Nephron progenitor cell (in vitro differentiated cells): ENCODE results near the gene SPATA18.

Source experiments
- DNase-seq: peaks from one replicate; pipeline ENCODE4 v3.0.0; 2021
- H3K27ac Mint-ChIP-seq: 2 replicates; pipeline ENCODE4 v1.8.0; 2021; ENCODE audit warnings: mild to moderate bottlenecking, moderate library complexity, mixed read lengths
- H3K27me3 Mint-ChIP-seq: 2 replicates; pipeline ENCODE4 v1.8.0; 2021; ENCODE audit warnings: mild to moderate bottlenecking, low read depth, mixed read lengths; ENCODE audit not compliant: poor library complexity
- H3K36me3 Mint-ChIP-seq: 2 replicates; pipeline ENCODE4 v1.8.0; 2021; ENCODE audit warnings: low read depth, mixed read lengths
- H3K4me1 Mint-ChIP-seq: 2 replicates; pipeline ENCODE4 v1.8.0; 2021; ENCODE audit warnings: mixed read lengths
- H3K4me3 Mint-ChIP-seq: 2 replicates; pipeline ENCODE4 v1.8.0; 2021; ENCODE audit warnings: mild to moderate bottlenecking, moderate library complexity, mixed read lengths
- H3K9me3 Mint-ChIP-seq: 2 replicates; pipeline ENCODE4 v1.8.0; 2021; ENCODE audit warnings: mild to moderate bottlenecking, moderate library complexity, mixed read lengths
- TF ChIP-seq, protein P1 (sequence below): fragments of 200-600 bp; sonication (generic); IDR thresholded peaks from 2 replicates; pipeline ENCODE4 v1.5.0; 2021; ENCODE audit warnings: antibody characterized with exemption

The SPATA18 gene

DNA sequence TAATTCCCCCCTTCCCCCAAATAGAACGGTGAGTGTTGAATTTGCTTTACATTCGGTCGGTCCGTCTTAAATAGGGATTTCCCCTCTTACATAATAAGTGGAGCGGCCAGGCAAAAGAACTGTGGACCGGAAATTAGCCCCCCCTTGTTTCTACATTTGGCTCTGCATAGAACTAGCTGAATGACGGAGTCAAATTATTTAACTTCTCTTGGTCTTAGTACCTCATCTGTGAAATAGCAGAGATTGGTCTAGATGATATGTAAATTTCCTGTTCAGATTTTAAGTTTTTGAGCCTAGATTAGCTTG lies 1.3 kb downstream of the SPATA18 start:
- no peak overlapping the region for H3K27ac Mint-ChIP-seq
- H3K9me3 Mint-ChIP-seq = peaks cover 46% of the 10 kb centered on the region
- H3K27me3 Mint-ChIP-seq = peaks cover 52% of the 10 kb centered on the region
- peaks cover 20% of the 10 kb centered on the region for H3K36me3 Mint-ChIP-seq
- peak overlapping the region; percentile 86 for H3K4me3 Mint-ChIP-seq
- H3K4me1 Mint-ChIP-seq = peaks cover 13% of the 10 kb centered on the region
- TF ChIP-seq, protein P1, sequence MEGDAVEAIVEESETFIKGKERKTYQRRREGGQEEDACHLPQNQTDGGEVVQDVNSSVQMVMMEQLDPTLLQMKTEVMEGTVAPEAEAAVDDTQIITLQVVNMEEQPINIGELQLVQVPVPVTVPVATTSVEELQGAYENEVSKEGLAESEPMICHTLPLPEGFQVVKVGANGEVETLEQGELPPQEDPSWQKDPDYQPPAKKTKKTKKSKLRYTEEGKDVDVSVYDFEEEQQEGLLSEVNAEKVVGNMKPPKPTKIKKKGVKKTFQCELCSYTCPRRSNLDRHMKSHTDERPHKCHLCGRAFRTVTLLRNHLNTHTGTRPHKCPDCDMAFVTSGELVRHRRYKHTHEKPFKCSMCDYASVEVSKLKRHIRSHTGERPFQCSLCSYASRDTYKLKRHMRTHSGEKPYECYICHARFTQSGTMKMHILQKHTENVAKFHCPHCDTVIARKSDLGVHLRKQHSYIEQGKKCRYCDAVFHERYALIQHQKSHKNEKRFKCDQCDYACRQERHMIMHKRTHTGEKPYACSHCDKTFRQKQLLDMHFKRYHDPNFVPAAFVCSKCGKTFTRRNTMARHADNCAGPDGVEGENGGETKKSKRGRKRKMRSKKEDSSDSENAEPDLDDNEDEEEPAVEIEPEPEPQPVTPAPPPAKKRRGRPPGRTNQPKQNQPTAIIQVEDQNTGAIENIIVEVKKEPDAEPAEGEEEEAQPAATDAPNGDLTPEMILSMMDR = no peak
- no peak for DNase-seq

DNA sequence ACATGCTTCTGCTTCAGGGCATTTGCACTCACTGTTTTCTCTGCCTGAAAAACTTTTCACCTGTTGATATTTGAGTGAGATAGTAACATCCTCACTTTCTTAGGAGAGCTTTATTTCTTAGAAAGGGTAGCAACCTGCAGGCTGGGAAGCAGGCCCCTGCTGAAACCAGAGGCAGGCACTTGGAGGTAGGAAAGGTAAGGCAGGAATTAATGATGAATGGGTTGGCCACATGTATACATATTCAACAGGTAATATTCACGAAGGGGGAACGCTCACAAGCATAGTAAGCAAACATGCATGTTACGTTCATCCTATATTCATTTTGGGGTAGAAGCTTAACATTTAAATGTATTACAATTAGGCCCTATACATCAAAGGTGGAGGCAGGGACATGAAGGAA lies 3.1 kb downstream of the SPATA18 start:
- Mint-ChIP-seq H3K4me3 (no peak overlapping the region), H3K27me3 (peaks cover 46% of the 10 kb centered on the region), H3K27ac (no peak overlapping the region), H3K4me1 (peaks cover 13% of the 10 kb centered on the region), H3K36me3 (peaks cover 13% of the 10 kb centered on the region), H3K9me3 (peaks cover 33% of the 10 kb centered on the region)
- TF ChIP-seq, protein P1 = no peak
- DNase-seq = no peak

DNA sequence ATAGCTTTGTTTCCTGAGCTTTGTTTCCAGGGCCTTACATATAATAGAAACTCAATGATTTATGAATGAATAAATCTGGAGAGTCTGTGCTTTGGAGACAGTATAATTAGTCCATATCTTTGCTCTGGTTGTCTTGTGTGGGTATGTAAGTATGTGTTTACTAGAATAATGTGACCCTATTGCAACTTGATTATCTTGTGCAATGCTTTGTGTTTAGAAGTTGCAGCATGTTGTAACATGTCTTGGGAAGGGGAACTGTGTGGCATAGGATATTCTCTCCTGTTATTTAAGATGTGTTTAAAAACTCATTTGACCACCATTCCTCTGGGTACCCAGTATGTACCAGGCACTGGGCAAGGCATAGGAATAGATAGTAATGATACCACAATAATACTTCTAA lies 6.1 kb downstream of the SPATA18 start:
- DNase-seq = no peak
- H3K27me3 Mint-ChIP-seq = peaks cover 24% of the 10 kb centered on the region
- H3K36me3 Mint-ChIP-seq = peaks cover 11% of the 10 kb centered on the region
- peaks cover 9% of the 10 kb centered on the region for H3K4me1 Mint-ChIP-seq
- peaks cover 16% of the 10 kb centered on the region for H3K9me3 Mint-ChIP-seq
- TF ChIP-seq, protein P1 = no peak
- H3K27ac Mint-ChIP-seq = no peak overlapping the region
- no peak overlapping the region for H3K4me3 Mint-ChIP-seq

DNA sequence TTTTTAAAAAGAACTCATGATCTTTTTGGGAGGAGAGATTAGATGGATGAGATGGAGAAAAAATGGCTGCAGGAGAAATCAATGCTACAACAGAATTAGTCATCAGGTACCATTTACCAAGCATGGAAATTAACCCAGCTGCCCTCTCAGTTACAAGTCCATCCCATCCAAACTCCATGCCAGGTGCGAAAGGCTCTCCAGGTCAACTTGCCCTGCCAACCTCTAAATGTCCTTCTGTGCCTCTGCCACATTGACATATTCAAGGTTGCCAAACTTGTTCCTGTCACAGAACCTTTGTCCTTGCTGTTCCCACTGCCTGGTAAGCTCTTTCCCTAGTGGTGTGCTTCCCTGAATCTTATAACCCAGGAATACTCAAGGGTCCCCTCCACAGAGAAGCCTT lies 7.2 kb downstream of the SPATA18 start:
- no peak overlapping the region for H3K4me3 Mint-ChIP-seq
- H3K27ac Mint-ChIP-seq = no peak overlapping the region
- H3K9me3 Mint-ChIP-seq = peaks cover 6% of the 10 kb centered on the region
- H3K36me3 Mint-ChIP-seq = peaks cover 5% of the 10 kb centered on the region
- DNase-seq = no peak
- TF ChIP-seq, protein P1 = no peak
- H3K27me3 Mint-ChIP-seq = peaks cover 17% of the 10 kb centered on the region
- peaks cover 5% of the 10 kb centered on the region for H3K4me1 Mint-ChIP-seq

DNA sequence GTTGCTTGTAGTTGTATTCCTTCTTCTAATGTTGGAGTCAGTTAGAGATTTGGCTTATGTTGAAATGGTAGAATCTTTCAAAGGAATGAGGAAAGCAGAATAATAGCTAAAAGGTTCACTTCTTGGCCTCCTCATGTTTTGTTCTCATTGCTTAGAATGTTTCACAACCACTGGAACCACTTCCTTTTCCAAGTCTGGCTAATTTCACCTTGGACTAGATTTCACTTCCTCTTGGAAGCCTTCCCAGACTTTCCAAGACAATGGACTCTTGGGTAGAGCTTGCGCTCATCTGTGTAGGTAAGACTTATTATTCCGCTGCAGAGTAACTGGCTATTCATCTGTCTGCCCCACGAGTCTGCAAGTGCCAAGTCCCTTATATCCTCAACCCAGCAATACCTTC lies 8.3 kb downstream of the SPATA18 start:
- H3K36me3 Mint-ChIP-seq = no peaks in the 10 kb centered on the region
- peaks cover 5% of the 10 kb centered on the region for H3K4me1 Mint-ChIP-seq
- TF ChIP-seq, protein P1 = no peak
- H3K27me3 Mint-ChIP-seq = peaks cover 13% of the 10 kb centered on the region
- no peaks in the 10 kb centered on the region for H3K9me3 Mint-ChIP-seq
- no peak overlapping the region for H3K27ac Mint-ChIP-seq
- no peak for DNase-seq
- H3K4me3 Mint-ChIP-seq = no peak overlapping the region

DNA sequence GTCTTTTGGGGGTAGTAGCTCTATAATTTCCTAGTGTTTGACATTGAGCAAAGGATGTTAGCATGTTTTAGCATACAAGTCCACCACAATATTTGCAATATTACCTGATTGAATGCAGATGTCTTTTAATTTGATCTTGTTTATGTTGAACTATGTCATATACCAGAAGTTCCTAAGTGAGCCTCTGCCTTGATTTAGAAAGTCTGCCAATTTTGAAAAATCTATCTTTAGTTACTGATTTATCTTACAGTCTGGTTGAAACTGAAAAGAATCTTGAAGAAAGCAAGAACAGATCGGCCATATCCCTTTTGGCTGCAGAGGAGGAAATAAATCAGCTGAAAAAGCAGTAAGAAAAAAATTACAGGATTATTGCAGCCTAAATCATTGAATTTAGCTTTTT lies 18.5 kb downstream of the SPATA18 start:
- Mint-ChIP-seq H3K36me3 (peaks cover 5% of the 10 kb centered on the region), H3K27me3 (peaks cover 32% of the 10 kb centered on the region), H3K9me3 (peaks cover 5% of the 10 kb centered on the region), H3K4me1 (peaks cover 7% of the 10 kb centered on the region), H3K27ac (no peak overlapping the region), H3K4me3 (no peak overlapping the region)
- no peak for DNase-seq
- TF ChIP-seq, protein P1 = no peak
